ENCODE measurements around the gene KAT7. TPM values are rescaled to one million over a fixed set of nuclear protein-coding genes. Genes with fewer than 3 reads are reported as not detected.

The KAT7 gene
- total and polyA plus RNA-seq, 10 of the 15 experiments (the other 5 are each of a cell fraction or from before 2014, with no cell fraction given), result 6.6 to 45.8 (median 26.3) TPM

DNA sequence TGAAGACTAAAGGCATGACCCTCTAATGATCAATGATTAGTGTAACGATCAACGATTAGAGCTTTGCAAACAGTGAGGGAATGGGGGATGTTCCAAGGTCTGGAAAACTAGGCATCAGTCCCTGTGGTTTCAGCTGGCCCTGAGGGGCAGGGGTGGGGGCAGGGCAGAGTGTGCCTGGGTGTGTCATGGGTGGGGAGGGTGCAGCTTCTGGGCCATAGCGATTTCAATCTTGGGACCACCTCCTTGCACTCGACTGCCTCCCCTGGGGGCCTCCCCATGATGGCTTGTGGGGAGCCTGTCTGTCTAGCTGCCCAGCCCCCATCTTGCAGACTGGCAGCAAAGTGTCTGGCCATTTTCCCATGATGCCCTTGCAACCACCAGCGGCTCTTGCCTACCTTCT lies 51.0 kb downstream of the KAT7 start (continued):
- TF ChIP-seq ZNF592 (IDR thresholded peaks at IDR 0.05), result no peak

DNA sequence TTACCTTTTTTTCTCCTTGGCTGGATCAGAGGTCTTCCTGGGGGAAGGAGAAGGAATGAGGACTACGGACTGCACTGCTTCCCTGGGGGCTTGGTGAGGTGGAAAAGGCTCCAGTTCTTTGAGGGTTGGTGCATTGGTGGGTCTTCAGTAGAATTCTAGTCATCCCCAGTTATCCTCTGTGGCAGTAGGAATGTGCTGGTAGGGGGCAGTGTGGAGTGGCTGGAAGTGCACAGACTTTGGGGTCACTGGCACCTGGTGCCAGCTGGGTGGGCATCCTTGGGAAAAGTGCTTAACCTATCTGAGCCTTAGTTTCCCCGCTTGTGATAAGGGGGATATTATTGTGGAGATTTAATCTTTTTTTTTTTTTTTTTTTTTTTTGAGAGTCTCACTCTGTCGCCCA lies 53.1 kb downstream of the KAT7 start:
- intact Hi-C loops (cut with micrococcal nuclease; ENCODE audit: unreplicated experiment) (no loop called here), in situ Hi-C loops (cut with MboI) (loop anchor here (10.0 kb wide), 1 partner anchor 277 kb away; no protein-coding TSS in a partner anchor)
- H3K4me3 ChIP-seq, result no peak overlapping the region
- H4K20me1 ChIP-seq (ENCODE audit: control insufficient read depth, insufficient read depth), result no peaks in the 10 kb centered on the region
- no TSS peak for BruUV-seq (replicated peaks)
- H3K36me3 ChIP-seq (ENCODE audit: control insufficient read depth in 2 of 2, insufficient read depth in 2 of 2, low read length in 1 of 2), result no peaks in the 10 kb centered on the region; a peak in 1 of 4 replicates
- ChIA-PET CTCF (no interaction called here), SMC1A (ENCODE audit: uncharacterized antibody, unreplicated experiment) (no interaction called here), RAD21 (ENCODE audit: unreplicated experiment) (no interaction called here), POLR2A (no interaction called here)
- no peak for FAIRE-seq
- no peak for DNase-seq (ENCODE audit: low read depth, low spot score)
- no peak overlapping the region for H2AFZ ChIP-seq (ENCODE audit: control insufficient read depth, low read depth, low read length)
- no peaks in the 10 kb centered on the region for H3K9me3 ChIP-seq (replicated peaks; ENCODE audit: control insufficient read depth, insufficient read depth, low read length)
- H3K9ac ChIP-seq (ENCODE audit: control insufficient read depth, insufficient read depth, low read length), result no peak overlapping the region
- H3K4me1 ChIP-seq (ENCODE audit: control insufficient read depth, insufficient read depth, low read length), result no peaks in the 10 kb centered on the region
- H3K79me2 ChIP-seq (ENCODE audit: control insufficient read depth, insufficient read depth, low read length), result no peaks in the 10 kb centered on the region
- TF ChIP-seq SMARCA5 (IDR thresholded peaks at IDR 0.05), result no peak
- no peak for TF ChIP-seq ZNF24 (IDR thresholded peaks at IDR 0.05)
- TF ChIP-seq IKZF2 (IDR thresholded peaks at IDR 0.05), result no peak
- TF ChIP-seq SUPT20H (IDR thresholded peaks at IDR 0.05; ENCODE audit: borderline replicate concordance, control insufficient read depth, low read depth, low read length), result no peak
- TF ChIP-seq ZNF274 (IDR thresholded peaks at IDR 0.05; ENCODE audit: insufficient read depth, insufficient read length), result no peak
- no peak for TF ChIP-seq NBN (IDR thresholded peaks at IDR 0.05)
- TF ChIP-seq RELA (IDR thresholded peaks at IDR 0.05; ENCODE audit: borderline replicate concordance, partially characterized antibody), result no peak
- TF ChIP-seq NKRF (conservative IDR thresholded peaks at IDR 0.05), result no peak
- TF ChIP-seq ZNF384 (IDR thresholded peaks at IDR 0.05; ENCODE audit: borderline replicate concordance, low read depth, low read length), result no peak
- TF ChIP-seq JUND (IDR thresholded peaks at IDR 0.05; ENCODE audit: low read depth, low read length), result no peak
- 75% methylated on average over 2 of the region's 3 CpGs for WGBS (ENCODE audit: insufficient coverage, insufficient replicate concordance, low lambda C conversion rate, missing lambda C conversion rate)
- no peak for ATAC-seq
- no peak overlapping the region for H3K4me2 ChIP-seq (ENCODE audit: control insufficient read depth, insufficient read depth)
- no peak overlapping the region for H3K27ac ChIP-seq (ENCODE audit: control insufficient read depth, insufficient read depth)
- H3K27me3 ChIP-seq (replicated peaks in 1 of 2; ENCODE audit: control insufficient read depth in 2 of 2, insufficient read depth in 2 of 2, low read length in 1 of 2), result no peaks in the 10 kb centered on the region

Measured in GM12878 (cell line).